Measurements from ENCODE around the gene MAGI2. TPM values are rescaled to one million over a fixed set of nuclear protein-coding genes. Genes with fewer than 3 reads are reported as not detected.

The MAGI2 gene
- total RNA-seq, 1 donor, result 18.8 TPM

DNA sequence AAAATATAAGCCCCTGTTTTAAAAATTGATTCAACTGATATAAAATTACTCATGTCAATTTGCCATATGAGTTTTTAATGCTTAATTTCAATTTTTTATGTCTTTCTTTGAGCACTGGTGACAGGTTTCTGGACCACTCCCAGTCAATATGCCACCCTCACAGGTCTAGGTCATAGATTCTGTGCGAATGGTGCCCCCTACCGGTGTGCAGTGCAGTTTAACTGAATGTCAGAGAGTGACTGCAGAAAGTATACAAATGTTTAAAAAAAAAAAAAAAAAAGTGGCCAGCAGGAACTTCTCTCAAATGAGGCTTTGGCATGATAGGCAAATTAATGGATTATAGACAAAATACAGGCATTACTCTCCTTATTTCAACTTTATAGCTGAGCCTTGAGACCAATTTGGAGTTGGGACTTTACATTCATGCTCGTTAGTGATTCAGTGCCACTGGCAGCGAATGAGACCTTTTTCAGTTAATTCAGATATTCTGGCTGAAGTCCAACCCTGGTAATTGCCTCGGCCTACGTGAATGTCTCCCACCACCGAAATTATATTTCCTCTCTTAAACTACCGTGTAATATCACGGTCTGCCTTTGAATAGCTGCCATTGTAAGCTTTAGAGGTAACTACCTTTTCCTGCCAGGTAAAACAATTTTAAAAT is 1227.3 kb downstream of the MAGI2 start:
- Histone ChIP-seq H3K27me3 (ENCODE audit: insufficient read depth, low read length) (no peaks in the 10 kb centered on the region), H2AFZ (ENCODE audit: low read length) (no peak overlapping the region), H3K27ac (ENCODE audit: low read depth, low read length) (no peak overlapping the region), H4K20me1 (ENCODE audit: insufficient read depth, low read length) (no peaks in the 10 kb centered on the region), H3K4me1 (ENCODE audit: insufficient read depth, low read length) (peaks cover 15% of the 10 kb centered on the region), H3K4me2 (ENCODE audit: insufficient read depth, low read length) (no peak overlapping the region), H3K4me3 (ENCODE audit: insufficient read depth, low read length) (no peak overlapping the region), H3K36me3 (ENCODE audit: insufficient read depth, low read length) (no peaks in the 10 kb centered on the region), H3K79me2 (ENCODE audit: insufficient read depth, low read length) (no peaks in the 10 kb centered on the region), H3K9me3 (ENCODE audit: low read depth, low read length) (no peaks in the 10 kb centered on the region)
- TF ChIP-seq, protein P1, sequence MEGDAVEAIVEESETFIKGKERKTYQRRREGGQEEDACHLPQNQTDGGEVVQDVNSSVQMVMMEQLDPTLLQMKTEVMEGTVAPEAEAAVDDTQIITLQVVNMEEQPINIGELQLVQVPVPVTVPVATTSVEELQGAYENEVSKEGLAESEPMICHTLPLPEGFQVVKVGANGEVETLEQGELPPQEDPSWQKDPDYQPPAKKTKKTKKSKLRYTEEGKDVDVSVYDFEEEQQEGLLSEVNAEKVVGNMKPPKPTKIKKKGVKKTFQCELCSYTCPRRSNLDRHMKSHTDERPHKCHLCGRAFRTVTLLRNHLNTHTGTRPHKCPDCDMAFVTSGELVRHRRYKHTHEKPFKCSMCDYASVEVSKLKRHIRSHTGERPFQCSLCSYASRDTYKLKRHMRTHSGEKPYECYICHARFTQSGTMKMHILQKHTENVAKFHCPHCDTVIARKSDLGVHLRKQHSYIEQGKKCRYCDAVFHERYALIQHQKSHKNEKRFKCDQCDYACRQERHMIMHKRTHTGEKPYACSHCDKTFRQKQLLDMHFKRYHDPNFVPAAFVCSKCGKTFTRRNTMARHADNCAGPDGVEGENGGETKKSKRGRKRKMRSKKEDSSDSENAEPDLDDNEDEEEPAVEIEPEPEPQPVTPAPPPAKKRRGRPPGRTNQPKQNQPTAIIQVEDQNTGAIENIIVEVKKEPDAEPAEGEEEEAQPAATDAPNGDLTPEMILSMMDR (IDR thresholded peaks at IDR 0.05; ENCODE audit: extremely low read depth, low read depth, low read length), result peak; percentile 63
- no peak for DNase-seq (ENCODE audit: insufficient read length, low spot score, missing footprints)

DNA sequence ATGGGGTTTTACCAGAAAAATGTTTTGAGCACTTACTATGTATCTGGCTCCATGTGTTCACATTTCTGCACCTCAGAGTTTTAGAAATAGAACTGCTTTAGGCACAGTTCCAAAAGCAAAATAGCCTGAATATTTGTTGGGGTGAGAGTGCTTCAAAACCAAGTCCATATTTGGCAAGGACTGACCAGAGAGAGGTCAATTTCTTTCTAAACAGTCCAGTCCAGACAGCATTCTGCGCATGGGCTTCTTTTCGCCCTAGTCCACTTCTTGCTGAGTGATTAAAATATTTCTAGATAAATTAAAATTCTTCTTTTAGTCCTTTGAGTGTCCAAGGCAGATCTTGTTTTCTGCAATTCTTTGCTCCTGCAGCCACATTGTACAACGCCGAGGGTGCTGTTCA is 1227.9 kb downstream of the MAGI2 start:
- no peak for DNase-seq (ENCODE audit: insufficient read length, low spot score, missing footprints)
- Histone ChIP-seq H2AFZ (ENCODE audit: low read length) (no peak overlapping the region), H3K4me3 (ENCODE audit: insufficient read depth, low read length) (no peak overlapping the region), H3K36me3 (ENCODE audit: insufficient read depth, low read length) (no peaks in the 10 kb centered on the region), H4K20me1 (ENCODE audit: insufficient read depth, low read length) (no peaks in the 10 kb centered on the region), H3K27ac (ENCODE audit: low read depth, low read length) (no peak overlapping the region), H3K27me3 (ENCODE audit: insufficient read depth, low read length) (no peaks in the 10 kb centered on the region), H3K79me2 (ENCODE audit: insufficient read depth, low read length) (no peaks in the 10 kb centered on the region), H3K4me2 (ENCODE audit: insufficient read depth, low read length) (no peak overlapping the region), H3K9me3 (ENCODE audit: low read depth, low read length) (no peaks in the 10 kb centered on the region), H3K4me1 (ENCODE audit: insufficient read depth, low read length) (peaks cover 15% of the 10 kb centered on the region)
- TF ChIP-seq, protein P1 (IDR thresholded peaks at IDR 0.05; ENCODE audit: extremely low read depth, low read depth, low read length), result no peak

DNA sequence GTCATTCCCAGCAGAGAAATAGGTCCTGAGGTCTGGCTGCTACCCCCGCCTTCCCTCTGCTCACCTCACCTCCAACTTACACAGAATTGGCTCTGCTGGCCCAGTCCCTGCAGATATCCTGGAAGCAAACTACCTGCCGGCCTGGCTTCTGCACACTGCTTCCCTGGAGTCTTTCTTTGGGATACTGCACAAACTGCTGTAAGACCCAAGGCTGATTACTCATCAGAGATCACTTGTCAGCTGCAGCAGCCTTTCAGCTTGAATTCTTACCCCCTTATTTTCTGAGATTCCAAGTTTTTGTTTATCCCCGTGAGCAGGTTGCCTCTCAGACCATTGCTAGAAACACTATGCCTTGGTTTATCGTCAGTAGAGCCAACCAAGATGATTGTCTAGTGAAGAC is 1228.5 kb downstream of the MAGI2 start:
- peaks cover 15% of the 10 kb centered on the region for H3K4me1 ChIP-seq (ENCODE audit: insufficient read depth, low read length)
- no peaks in the 10 kb centered on the region for H3K9me3 ChIP-seq (ENCODE audit: low read depth, low read length)
- no peaks in the 10 kb centered on the region for H3K27me3 ChIP-seq (ENCODE audit: insufficient read depth, low read length)
- H3K79me2 ChIP-seq (ENCODE audit: insufficient read depth, low read length), result no peaks in the 10 kb centered on the region
- no peaks in the 10 kb centered on the region for H3K36me3 ChIP-seq (ENCODE audit: insufficient read depth, low read length)
- TF ChIP-seq, protein P1 (IDR thresholded peaks at IDR 0.05; ENCODE audit: extremely low read depth, low read depth, low read length), result no peak
- H3K27ac ChIP-seq (ENCODE audit: low read depth, low read length), result no peak overlapping the region
- no peak overlapping the region for H3K4me3 ChIP-seq (ENCODE audit: insufficient read depth, low read length)
- no peak for DNase-seq (ENCODE audit: insufficient read length, low spot score, missing footprints)
- H2AFZ ChIP-seq (ENCODE audit: low read length), result no peak overlapping the region
- no peaks in the 10 kb centered on the region for H4K20me1 ChIP-seq (ENCODE audit: insufficient read depth, low read length)
- H3K4me2 ChIP-seq (ENCODE audit: insufficient read depth, low read length), result no peak overlapping the region

DNA sequence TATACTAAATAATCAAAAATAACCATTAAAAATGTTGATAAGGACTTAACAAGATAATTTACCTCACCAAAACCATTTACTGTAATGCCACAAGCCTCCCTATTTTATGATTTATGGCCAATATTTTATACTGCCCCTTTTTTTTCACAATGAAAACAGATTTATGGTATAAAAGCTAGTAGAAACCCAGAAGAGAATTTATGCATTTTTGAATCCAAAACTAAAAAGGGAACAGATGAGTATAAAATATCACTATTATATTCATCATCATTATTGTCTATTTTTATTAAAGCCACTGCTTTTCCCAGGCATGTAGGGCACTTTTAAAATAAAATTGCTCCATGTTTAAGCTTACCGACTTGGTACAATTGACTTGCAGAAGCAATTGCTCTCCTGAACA is 1229.9 kb downstream of the MAGI2 start:
- Histone ChIP-seq H3K27me3 (ENCODE audit: insufficient read depth, low read length) (no peaks in the 10 kb centered on the region), H3K36me3 (ENCODE audit: insufficient read depth, low read length) (no peaks in the 10 kb centered on the region), H4K20me1 (ENCODE audit: insufficient read depth, low read length) (no peaks in the 10 kb centered on the region), H3K27ac (ENCODE audit: low read depth, low read length) (no peak overlapping the region), H3K4me1 (ENCODE audit: insufficient read depth, low read length) (peaks cover 15% of the 10 kb centered on the region), H3K79me2 (ENCODE audit: insufficient read depth, low read length) (no peaks in the 10 kb centered on the region), H3K9me3 (ENCODE audit: low read depth, low read length) (no peaks in the 10 kb centered on the region), H3K4me2 (ENCODE audit: insufficient read depth, low read length) (no peak overlapping the region), H2AFZ (ENCODE audit: low read length) (no peak overlapping the region), H3K4me3 (ENCODE audit: insufficient read depth, low read length) (no peak overlapping the region)
- TF ChIP-seq, protein P1 (IDR thresholded peaks at IDR 0.05; ENCODE audit: extremely low read depth, low read depth, low read length), result no peak
- no peak for DNase-seq (ENCODE audit: insufficient read length, low spot score, missing footprints)

All from osteoblast (primary cell).